AG09309 (cell line): ENCODE data around the gene CHRND.

ENCODE experiments used
- DNase-seq: peaks from one replicate; pipeline ENCODE4 v3.0.0-alpha.2; 2010; ENCODE audit warnings: low read depth
- H3K4me3 ChIP-seq: 2 replicates; pipeline ENCODE4 v1.5.1; 2011; ENCODE audit warnings: mild to moderate bottlenecking, low read depth, low read length, moderate library complexity; ENCODE audit not compliant: control insufficient read depth
- TF ChIP-seq, protein P1 (sequence below): IDR thresholded peaks from 2 replicates; pipeline ENCODE4 v1.5.1; 2011; ENCODE audit warnings: mild to moderate bottlenecking, low read depth, low read length, inconsistent platforms; ENCODE audit not compliant: insufficient read depth, control insufficient read depth; ENCODE audit errors: missing control alignments

Gene CHRND

DNA sequence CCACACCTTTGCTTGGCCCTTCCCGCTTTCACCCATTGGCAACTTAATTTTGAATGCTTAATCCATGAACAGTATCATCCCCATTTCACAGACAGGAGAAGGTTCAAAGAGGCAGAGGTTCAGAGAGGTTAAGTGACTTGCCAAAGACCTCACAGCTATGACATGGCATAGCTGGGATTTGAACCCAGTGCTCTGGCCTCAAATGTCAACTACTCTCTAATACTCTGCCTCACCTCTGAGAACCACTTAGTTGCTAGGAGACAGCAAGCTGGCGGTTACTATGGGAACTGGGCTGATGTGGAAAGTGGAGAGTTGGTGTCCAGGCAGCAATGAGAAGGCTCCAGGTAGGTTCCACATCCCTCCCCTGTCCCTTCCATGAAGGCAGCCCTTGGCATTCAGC is 21.5 kb upstream of the CHRND start:
- no peak overlapping the region for H3K4me3 ChIP-seq
- TF ChIP-seq, protein P1, sequence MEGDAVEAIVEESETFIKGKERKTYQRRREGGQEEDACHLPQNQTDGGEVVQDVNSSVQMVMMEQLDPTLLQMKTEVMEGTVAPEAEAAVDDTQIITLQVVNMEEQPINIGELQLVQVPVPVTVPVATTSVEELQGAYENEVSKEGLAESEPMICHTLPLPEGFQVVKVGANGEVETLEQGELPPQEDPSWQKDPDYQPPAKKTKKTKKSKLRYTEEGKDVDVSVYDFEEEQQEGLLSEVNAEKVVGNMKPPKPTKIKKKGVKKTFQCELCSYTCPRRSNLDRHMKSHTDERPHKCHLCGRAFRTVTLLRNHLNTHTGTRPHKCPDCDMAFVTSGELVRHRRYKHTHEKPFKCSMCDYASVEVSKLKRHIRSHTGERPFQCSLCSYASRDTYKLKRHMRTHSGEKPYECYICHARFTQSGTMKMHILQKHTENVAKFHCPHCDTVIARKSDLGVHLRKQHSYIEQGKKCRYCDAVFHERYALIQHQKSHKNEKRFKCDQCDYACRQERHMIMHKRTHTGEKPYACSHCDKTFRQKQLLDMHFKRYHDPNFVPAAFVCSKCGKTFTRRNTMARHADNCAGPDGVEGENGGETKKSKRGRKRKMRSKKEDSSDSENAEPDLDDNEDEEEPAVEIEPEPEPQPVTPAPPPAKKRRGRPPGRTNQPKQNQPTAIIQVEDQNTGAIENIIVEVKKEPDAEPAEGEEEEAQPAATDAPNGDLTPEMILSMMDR = no peak
- no peak for DNase-seq

DNA sequence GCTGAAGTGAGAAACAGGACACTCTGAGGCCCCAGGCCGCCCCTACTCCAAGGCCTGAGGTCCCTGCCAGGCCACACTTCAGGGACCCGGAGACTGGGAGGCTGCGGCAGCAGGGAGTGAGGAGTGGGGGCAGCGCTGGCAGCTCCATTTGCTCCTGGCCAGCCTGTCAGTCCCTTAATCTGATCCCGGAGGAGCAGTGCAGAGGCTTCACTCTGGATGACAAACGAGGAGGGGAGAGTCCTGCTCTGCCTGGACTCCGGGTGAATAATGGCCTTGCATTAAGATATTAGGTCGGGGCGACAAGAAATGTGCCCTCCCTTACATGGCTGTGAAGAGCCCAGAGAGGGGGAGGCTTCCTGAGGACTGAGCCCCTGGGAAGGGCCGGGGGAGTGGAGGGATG is 20.1 kb upstream of the CHRND start:
- no peak for DNase-seq
- TF ChIP-seq, protein P1 = no peak
- no peak overlapping the region for H3K4me3 ChIP-seq

DNA sequence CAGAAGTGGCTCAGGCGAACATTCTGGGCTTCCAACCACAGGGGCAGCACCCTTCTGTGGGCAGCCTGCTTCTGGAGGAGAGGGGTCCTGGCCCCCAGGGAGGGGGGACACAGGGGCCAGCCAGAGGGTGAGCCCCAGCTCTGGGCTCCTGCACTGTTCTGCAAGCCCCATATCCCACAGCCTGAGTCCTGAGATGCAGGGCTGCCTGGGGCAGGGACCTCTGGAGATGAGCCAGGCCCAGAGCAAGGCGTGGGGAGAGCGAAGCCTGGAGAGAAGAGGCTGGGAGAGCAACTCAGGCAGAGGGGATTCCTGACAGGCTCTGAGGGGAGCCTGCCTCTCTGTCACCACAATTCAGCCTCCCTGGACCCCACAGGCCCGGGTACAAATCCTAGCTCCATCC is 19.3 kb upstream of the CHRND start:
- TF ChIP-seq, protein P1 = no peak
- no peak for DNase-seq
- H3K4me3 ChIP-seq = no peak overlapping the region

DNA sequence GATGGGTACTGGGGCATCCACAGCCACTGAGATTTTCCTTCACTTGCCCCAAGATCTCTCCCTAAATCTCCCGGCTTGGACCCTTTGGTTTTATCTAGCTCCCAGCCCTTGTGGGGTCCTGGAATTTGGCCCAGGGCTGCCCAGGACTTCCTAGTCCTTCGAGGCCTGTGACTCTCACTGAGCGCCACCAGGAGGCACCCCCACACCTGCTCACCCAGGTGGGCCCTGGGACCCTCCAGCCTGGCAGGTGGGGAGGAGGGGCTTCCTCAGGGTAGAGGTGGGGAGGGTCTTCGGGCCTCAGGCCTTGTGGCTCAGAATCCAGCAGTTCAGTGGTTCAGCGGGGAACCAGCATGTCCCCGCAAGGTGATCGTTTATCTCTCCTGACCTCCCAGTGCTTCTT is 17.7 kb upstream of the CHRND start:
- no peak for DNase-seq
- TF ChIP-seq, protein P1 = no peak
- no peak overlapping the region for H3K4me3 ChIP-seq

DNA sequence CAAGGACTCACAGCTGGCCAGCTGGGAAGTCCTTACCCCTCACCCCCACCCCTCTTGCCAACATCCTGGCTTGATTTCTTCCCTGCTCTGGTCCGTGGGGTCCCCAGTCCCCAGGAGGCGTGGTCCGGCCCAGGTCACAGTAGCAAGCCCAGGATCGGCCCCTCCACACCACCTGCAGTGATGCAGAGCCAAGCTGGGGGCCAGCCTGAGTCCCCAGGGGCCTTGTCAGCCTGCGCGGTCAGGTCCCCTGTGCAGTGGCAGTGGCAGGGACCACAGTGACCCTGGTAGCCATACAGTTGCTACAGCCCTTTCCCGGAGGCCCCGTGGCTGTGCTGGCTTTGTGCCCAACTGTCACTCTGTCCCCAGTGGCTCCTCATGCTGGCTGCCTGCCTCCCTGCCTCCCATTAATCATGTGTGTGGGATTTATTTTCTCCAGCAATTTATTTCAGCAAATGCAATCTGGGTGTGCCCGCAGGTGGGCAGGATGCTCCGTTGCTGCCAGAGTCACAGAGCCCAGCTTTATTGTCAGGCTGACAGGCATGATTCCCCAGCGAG is 14.5 kb upstream of the CHRND start:
- H3K4me3 ChIP-seq = no peak overlapping the region
- TF ChIP-seq, protein P1 = no peak
- DNase-seq = no peak

DNA sequence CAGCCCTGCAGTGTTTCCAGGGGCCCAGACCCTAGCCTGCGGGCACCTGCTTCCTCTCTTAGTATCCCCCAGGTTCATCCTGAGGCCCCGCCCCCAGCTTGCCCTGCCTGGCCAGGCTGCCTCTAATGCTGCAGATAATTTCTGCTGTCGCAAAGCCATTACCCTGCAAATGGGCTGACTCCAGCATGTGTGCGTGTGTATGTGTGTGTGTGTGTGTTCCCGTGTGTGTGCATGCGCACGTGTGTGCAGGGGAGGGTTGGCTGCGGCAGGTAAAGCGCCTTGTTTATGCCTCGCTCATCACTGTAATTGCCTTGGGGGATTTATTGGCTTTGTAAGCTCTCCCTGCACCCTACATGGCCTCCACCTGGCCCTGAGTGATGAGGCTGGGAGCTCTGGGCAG is 13.4 kb upstream of the CHRND start:
- no peak overlapping the region for H3K4me3 ChIP-seq
- TF ChIP-seq, protein P1 = no peak
- DNase-seq = no peak

DNA sequence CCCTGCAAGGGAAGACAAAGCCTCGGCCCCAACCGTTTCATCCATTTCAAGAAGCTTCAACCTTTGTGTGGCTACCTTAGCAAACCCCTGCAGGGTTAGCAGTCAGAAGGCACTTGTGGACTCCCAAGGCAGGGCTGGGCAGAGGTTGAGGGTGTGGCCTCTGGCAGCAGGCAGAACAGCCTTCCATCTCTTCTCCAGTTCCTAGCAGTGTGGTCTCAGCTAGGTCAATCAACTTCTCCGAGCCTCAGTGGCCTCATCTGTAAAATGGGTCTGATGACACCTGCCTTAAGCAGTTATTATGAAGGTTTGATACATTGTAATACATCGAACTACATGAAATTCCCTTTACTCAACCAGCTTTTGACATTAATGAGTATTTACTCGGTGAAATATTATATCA is 12.6 kb upstream of the CHRND start:
- H3K4me3 ChIP-seq = no peak overlapping the region
- TF ChIP-seq, protein P1 = no peak
- no peak for DNase-seq
